Mesenchymal stem cell (in vitro differentiated cells and primary cell): ENCODE data around the gene PILRB.

Experiments
- DNase-seq: peaks from one replicate; pipeline ENCODE4 v3.0.0-alpha.2; 2013
- H2AFZ ChIP-seq: one replicate; pipeline ENCODE4 v1.6.1; 2013; ENCODE audit warnings: low read depth, mild to moderate bottlenecking, control low read depth, inconsistent platforms, low read length, moderate library complexity
- H2AK5ac ChIP-seq: 2 replicates; pipeline ENCODE4 v1.6.1; 2013; ENCODE audit warnings: low read length, moderate library complexity, mild to moderate bottlenecking, inconsistent platforms; ENCODE audit not compliant: severe bottlenecking
- H2BK120ac ChIP-seq: one replicate; pipeline ENCODE4 v1.6.1; 2013; ENCODE audit warnings: low read depth, mild to moderate bottlenecking, inconsistent platforms, low read length, moderate library complexity
- H2BK12ac ChIP-seq, 2 experiments: one replicate each; pipeline ENCODE4 v1.6.1; 2013; ENCODE audit warnings: inconsistent platforms in 2 of 2, low read length in 2 of 2, mild to moderate bottlenecking in 2 of 2, moderate library complexity in 2 of 2, control low read depth in 1 of 2
- H2BK15ac ChIP-seq: one replicate; pipeline ENCODE4 v1.6.1; 2013; ENCODE audit warnings: mild to moderate bottlenecking, low read depth, inconsistent platforms; ENCODE audit not compliant: poor library complexity, severe bottlenecking
- H2BK5ac ChIP-seq: 2 replicates; pipeline ENCODE4 v1.6.1; 2013; ENCODE audit warnings: low read depth, mild to moderate bottlenecking, low read length, control low read depth, inconsistent platforms; ENCODE audit not compliant: poor library complexity, severe bottlenecking
- H3K14ac ChIP-seq, 2 experiments: one replicate each; pipeline ENCODE4 v1.6.1; 2013; ENCODE audit warnings: inconsistent platforms in 2 of 2, low read length in 2 of 2, control low read depth in 1 of 2, mild to moderate bottlenecking in 1 of 2, moderate library complexity in 1 of 2
- H3K18ac ChIP-seq, 2 experiments: one replicate each; pipeline ENCODE4 v1.6.1; 2013; ENCODE audit warnings: inconsistent platforms in 2 of 2, low read length in 2 of 2, control low read depth in 1 of 2, low read depth in 1 of 2, mild to moderate bottlenecking in 1 of 2
- H3K23ac ChIP-seq, 2 experiments: one replicate each; pipeline ENCODE4 v1.6.1; 2013; ENCODE audit warnings: inconsistent platforms in 2 of 2, low read length in 2 of 2, mild to moderate bottlenecking in 2 of 2, moderate library complexity in 2 of 2, control low read depth in 1 of 2
- H3K27ac ChIP-seq: 2 replicates; pipeline ENCODE4 v1.5.1; 2013; ENCODE audit warnings: mild to moderate bottlenecking, moderate library complexity, low read length, control low read depth, inconsistent platforms; ENCODE audit not compliant: poor library complexity, severe bottlenecking
- H3K27me3 ChIP-seq, 2 experiments: 2 replicates each; pipeline versions ENCODE4 v1.6.1 to v1.7.0; 2013; ENCODE audit warnings: low read length in 2 of 2, mild to moderate bottlenecking in 2 of 2, moderate library complexity in 2 of 2, control low read depth in 1 of 2, inconsistent platforms in 1 of 2; ENCODE audit not compliant: control insufficient read depth in 1 of 2, insufficient read depth in 1 of 2
- H3K36me3 ChIP-seq, 2 experiments: 2 replicates each; pipeline versions ENCODE4 v1.6.1 to v1.7.0; 2013; ENCODE audit warnings: low read length in 2 of 2, control low read depth in 1 of 2, inconsistent platforms in 1 of 2, low read depth in 1 of 2, mild to moderate bottlenecking in 1 of 2; ENCODE audit not compliant: insufficient read depth in 2 of 2, control insufficient read depth in 1 of 2
- H3K4ac ChIP-seq, 2 experiments: one replicate each; pipeline ENCODE4 v1.6.1; 2013; ENCODE audit warnings: inconsistent platforms in 2 of 2, low read length in 2 of 2, mild to moderate bottlenecking in 2 of 2, moderate library complexity in 2 of 2, control low read depth in 1 of 2, low read depth in 1 of 2
- H3K4me1 ChIP-seq: 2 replicates; pipeline ENCODE4 v1.6.1; 2013; ENCODE audit warnings: low read depth, low read length, control low read depth; ENCODE audit not compliant: control insufficient read depth, insufficient read depth
- H3K4me2 ChIP-seq: 2 replicates; pipeline ENCODE4 v1.6.1; 2013; ENCODE audit warnings: low read length, mild to moderate bottlenecking, inconsistent platforms; ENCODE audit not compliant: poor library complexity, severe bottlenecking
- H3K4me3 ChIP-seq, 2 experiments: 2 replicates each; pipeline versions ENCODE4 v1.5.1 to v1.7.0; 2013; ENCODE audit warnings: low read length in 2 of 2, mild to moderate bottlenecking in 2 of 2, control low read depth in 1 of 2, low read depth in 1 of 2; ENCODE audit not compliant: insufficient read depth in 1 of 2
- H3K79me1 ChIP-seq: replicated peaks from 2 replicates; pipeline ENCODE4 v1.6.1; 2013; ENCODE audit warnings: mild to moderate bottlenecking, control low read depth, low read length, inconsistent platforms; ENCODE audit not compliant: poor library complexity, severe bottlenecking
- H3K9ac ChIP-seq: 2 replicates; pipeline ENCODE4 v1.7.0; 2013; ENCODE audit warnings: mild to moderate bottlenecking, low read length, moderate library complexity
- H3K9me3 ChIP-seq: 2 replicates; pipeline ENCODE4 v1.7.0; 2013; ENCODE audit warnings: mild to moderate bottlenecking, low read length; ENCODE audit not compliant: control insufficient read depth
- H4K8ac ChIP-seq: one replicate; pipeline ENCODE4 v1.6.1; 2013; ENCODE audit warnings: inconsistent platforms, mild to moderate bottlenecking, low read length, moderate library complexity
- H4K91ac ChIP-seq: one replicate; pipeline ENCODE4 v1.6.1; 2013; ENCODE audit warnings: mild to moderate bottlenecking, low read length, inconsistent platforms
- WGBS: methylation state at CpG from one replicate; pipeline ENCODE4 v1.1.7; 2013; ENCODE audit warnings: mixed read lengths; 5-methylcytosine and 5-hydroxymethylcytosine counted together

The PILRB gene

DNA sequence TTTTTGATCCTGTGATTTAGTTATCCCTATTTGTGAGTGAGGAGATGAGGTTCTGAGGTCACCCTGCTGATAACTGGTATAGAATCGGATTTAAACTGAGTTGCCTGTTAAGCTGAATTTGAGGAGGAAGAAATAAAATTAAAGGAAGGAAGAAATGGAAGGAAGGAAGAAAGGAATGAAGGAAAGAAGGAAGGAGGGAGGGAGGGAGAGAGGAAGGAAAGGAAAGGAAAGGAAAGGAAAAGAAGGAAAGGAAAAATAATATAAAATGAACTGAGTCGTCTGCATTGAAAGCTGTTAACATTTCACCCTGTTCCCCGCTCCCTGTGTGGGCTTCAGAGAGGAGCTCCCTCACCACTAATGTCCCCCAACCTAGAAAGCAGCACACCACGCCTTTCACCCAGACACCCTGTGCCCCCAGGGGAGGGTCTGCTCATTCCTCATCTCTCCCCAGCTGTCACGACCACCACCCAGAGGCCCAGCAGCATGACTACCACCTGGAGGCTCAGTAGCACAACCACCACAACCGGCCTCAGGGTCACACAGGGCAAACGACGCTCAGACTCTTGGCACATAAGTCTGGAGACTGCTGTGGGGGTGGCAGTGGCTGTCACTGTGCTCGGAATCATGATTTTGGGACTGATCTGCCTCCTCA is 31.6 kb downstream of the PILRB start:
- Histone ChIP-seq H3K4me1 (no peaks in the 10 kb centered on the region), H4K91ac (no peak overlapping the region), H3K23ac (no peak overlapping the region), H2BK120ac (no peak overlapping the region), H3K9ac (no peak overlapping the region), H3K27me3 (peaks cover 7 to 37% of the 10 kb centered on the region in 2 experiments), H3K4ac (no peak overlapping the region), H3K14ac (no peak overlapping the region), H4K8ac (no peak overlapping the region), H3K18ac (no peak overlapping the region), H2AK5ac (no peak overlapping the region), H3K9me3 (no peaks in the 10 kb centered on the region), H3K4me2 (no peak overlapping the region), H3K36me3 (no peaks in the 10 kb centered on the region), H3K79me1 (no peaks in the 10 kb centered on the region), H2BK12ac (no peak overlapping the region), H3K27ac (no peak overlapping the region), H2AFZ (no peak overlapping the region), H3K4me3 (no peak overlapping the region), H2BK15ac (no peak overlapping the region), H2BK5ac (no peak overlapping the region)
- no peak for DNase-seq
- 66% methylated on average over 8 of the region's 9 CpGs for WGBS

DNA sequence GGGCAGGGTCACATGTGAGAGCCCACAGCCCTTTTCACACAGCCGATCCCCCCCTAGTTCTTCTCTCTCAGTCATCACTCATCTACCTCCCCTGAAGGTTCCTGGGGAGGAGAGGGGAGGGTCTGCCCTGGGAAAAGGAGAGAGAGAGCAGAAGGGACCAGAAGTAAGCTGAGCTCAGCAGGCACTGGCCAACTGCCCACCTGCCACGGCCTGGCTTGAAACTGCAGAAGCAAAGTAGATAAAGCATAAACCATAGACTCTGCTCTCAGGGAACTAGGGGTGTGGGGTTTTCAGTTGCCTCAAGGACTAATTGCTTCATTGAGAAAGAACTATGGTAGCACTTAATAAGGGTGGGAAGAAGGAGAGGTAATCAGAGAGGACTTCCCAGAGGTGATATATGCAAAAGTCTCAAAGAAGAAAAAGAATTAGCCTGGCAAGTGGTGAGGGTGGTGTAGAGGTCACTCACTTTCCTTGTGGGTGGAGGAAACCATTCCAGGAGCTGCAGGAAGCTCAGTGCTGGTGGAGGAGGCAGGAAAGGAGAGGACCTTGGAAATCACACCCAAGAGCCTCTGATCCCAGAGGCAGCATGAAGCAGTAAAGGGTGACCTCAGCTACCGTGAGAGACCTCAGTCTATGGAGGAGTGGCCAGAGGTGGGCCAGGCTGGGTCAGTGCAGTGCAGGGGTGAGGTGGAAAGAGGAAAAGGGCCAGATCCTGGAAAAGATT is 32.5 kb downstream of the PILRB start:
- WGBS = 72% methylated on average over 2 of the region's 3 CpGs
- no peak overlapping the region for H4K8ac ChIP-seq
- H3K9me3 ChIP-seq = no peaks in the 10 kb centered on the region
- H3K4me3 ChIP-seq = no peak overlapping the region
- H4K91ac ChIP-seq = no peak overlapping the region
- no peak overlapping the region for H3K4me2 ChIP-seq
- H3K27ac ChIP-seq = no peak overlapping the region
- H3K18ac ChIP-seq = no peak overlapping the region
- H3K4me1 ChIP-seq = no peaks in the 10 kb centered on the region
- H2BK5ac ChIP-seq = no peak overlapping the region
- no peak overlapping the region for H2BK15ac ChIP-seq
- no peaks in the 10 kb centered on the region for H3K36me3 ChIP-seq
- no peak overlapping the region for H3K23ac ChIP-seq
- H3K79me1 ChIP-seq = no peaks in the 10 kb centered on the region
- H3K4ac ChIP-seq = no peak overlapping the region
- no peak overlapping the region for H2AK5ac ChIP-seq
- no peak overlapping the region for H3K9ac ChIP-seq
- H2AFZ ChIP-seq = no peak overlapping the region
- DNase-seq = no peak
- H2BK120ac ChIP-seq = no peak overlapping the region
- H2BK12ac ChIP-seq = no peak overlapping the region
- peaks cover 13 to 37% of the 10 kb centered on the region in 2 experiments for H3K27me3 ChIP-seq
- no peak overlapping the region for H3K14ac ChIP-seq

DNA sequence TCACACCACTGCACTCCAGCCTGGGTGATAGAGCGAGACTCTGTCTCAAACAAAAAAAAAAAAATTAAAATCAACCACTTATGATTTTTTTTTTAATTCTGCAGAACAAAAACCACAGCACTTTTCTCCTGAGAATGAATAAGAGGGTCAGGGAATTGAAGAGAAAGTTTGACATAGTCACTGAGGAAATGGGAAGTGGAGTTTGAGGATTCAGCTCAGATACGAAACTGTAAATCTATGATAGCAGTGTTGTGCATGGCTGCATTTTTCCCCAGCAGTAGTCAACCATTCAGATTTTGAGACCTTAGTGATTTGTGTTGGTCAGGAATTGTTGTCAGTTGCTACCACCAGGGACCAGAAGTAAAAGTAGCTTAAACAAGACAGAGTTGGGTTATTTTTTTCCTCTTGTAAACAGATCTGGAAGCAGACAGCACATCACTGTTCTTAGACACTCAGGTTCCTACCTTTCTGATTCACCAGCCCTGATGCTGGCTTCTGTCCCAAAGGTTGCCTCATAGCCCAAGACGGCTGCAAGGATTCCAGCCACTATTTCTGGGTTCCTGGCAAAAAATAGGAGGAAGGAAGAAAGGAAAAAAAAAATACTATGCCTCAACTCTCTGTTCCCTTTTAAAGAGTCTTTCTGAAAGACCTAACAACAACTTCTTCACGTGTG is 35.5 kb downstream of the PILRB start:
- no peak overlapping the region for H3K4me2 ChIP-seq
- H3K14ac ChIP-seq = no peak overlapping the region
- H3K4me3 ChIP-seq = no peak overlapping the region
- H3K27ac ChIP-seq = no peak overlapping the region
- no peak overlapping the region for H3K23ac ChIP-seq
- no peak overlapping the region for H4K91ac ChIP-seq
- no peaks in the 10 kb centered on the region for H3K9me3 ChIP-seq
- 70% methylated on average over 2 of the region's 4 CpGs for WGBS
- H4K8ac ChIP-seq = no peak overlapping the region
- no peaks in the 10 kb centered on the region for H3K4me1 ChIP-seq
- H3K27me3 ChIP-seq = peaks cover 25 to 47% of the 10 kb centered on the region in 2 experiments
- no peak overlapping the region for H3K9ac ChIP-seq
- no peak overlapping the region for H3K4ac ChIP-seq
- H2AFZ ChIP-seq = no peak overlapping the region
- no peak overlapping the region for H3K18ac ChIP-seq
- H3K36me3 ChIP-seq = no peaks in the 10 kb centered on the region
- H2BK15ac ChIP-seq = no peak overlapping the region
- no peak overlapping the region for H2BK5ac ChIP-seq
- no peaks in the 10 kb centered on the region for H3K79me1 ChIP-seq
- no peak for DNase-seq
- no peak overlapping the region for H2BK12ac ChIP-seq
- H2BK120ac ChIP-seq = no peak overlapping the region
- H2AK5ac ChIP-seq = no peak overlapping the region

DNA sequence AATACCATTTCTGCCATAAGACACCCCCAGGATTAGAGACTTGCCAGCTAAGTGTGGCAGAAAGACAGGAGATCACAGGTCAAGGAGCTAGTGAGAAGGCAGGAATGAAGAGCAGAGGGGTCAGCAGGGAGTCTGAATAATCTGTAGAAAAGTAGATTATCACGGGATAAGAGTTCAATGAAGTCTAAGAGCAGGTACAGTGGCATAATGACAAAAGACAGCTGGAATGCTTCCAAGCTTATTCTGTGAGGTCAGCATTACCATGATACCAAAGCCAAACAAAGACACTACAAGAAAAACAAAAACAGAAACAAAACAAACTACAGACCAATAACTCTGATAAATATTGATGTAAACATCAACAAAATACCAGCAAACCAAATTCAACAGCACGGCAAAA is 36.2 kb downstream of the PILRB start:
- Histone ChIP-seq H3K14ac (no peak overlapping the region), H2BK5ac (no peak overlapping the region), H3K36me3 (no peaks in the 10 kb centered on the region), H3K4me2 (no peak overlapping the region), H3K79me1 (no peaks in the 10 kb centered on the region), H2BK12ac (no peak overlapping the region), H3K4me1 (no peaks in the 10 kb centered on the region), H3K18ac (no peak overlapping the region), H2BK120ac (no peak overlapping the region), H4K8ac (no peak overlapping the region), H3K4me3 (no peak overlapping the region), H3K27ac (no peak overlapping the region), H2BK15ac (no peak overlapping the region), H3K23ac (no peak overlapping the region), H3K4ac (no peak overlapping the region), H3K9me3 (no peaks in the 10 kb centered on the region), H4K91ac (no peak overlapping the region), H3K27me3 (peaks cover 29 to 53% of the 10 kb centered on the region in 2 experiments), H3K9ac (no peak overlapping the region), H2AK5ac (no peak overlapping the region), H2AFZ (no peak overlapping the region)
- DNase-seq = no peak
- WGBS = 90% methylated on average over 2 of the region's 2 CpGs
